Right lobe of liver (tissue), 4 donors: ENCODE measurements around the gene C1QTNF8.

ENCODE experiments used
- POLR2A ChIP-seq: fragments of 450-650 bp; IDR thresholded peaks from one replicate; pipeline ENCODE4 v1.6.1; 2017; ENCODE audit warnings: antibody characterized with exemption, mild to moderate bottlenecking
- TF ChIP-seq, protein P1 (sequence below), 4 donors: fragments of 200-600 bp in 3 of 4; fragments of 450-650 bp in 1 of 4; IDR thresholded peaks; one replicate each; pipeline versions ENCODE4 v1.5.1 to v1.8.0; 2016 to 2022; ENCODE audit warnings: antibody characterized with exemption in 4 of 4, mild to moderate bottlenecking in 2 of 4
- donor health status: DM: no; HTN: no; CAD: no.
- donor health status: DM: no; HTN: no; CAD: no.
- donor health status: DM: no; HTN: yes; CAD: no.

DNA sequence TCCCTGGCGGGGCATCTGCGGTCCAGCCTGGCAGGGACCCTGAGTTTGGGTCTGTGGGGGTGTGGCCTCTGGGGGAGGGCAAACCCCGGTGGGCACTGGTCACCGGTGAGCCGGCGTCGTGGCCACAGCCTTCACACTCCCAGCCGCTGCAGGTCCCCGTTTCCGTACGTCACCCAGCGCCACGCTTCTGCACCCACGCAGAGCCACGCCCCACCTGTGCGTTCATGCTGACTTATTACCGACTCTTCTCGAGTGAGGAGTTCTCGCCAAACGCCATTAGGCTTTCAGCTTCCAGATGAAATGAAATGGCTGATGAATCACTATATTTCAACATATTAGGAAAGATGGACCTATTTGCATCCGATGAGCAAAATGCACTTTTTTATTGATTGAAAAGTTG is 32.3 kb downstream of the C1QTNF8 start:
- TF ChIP-seq, protein P1, sequence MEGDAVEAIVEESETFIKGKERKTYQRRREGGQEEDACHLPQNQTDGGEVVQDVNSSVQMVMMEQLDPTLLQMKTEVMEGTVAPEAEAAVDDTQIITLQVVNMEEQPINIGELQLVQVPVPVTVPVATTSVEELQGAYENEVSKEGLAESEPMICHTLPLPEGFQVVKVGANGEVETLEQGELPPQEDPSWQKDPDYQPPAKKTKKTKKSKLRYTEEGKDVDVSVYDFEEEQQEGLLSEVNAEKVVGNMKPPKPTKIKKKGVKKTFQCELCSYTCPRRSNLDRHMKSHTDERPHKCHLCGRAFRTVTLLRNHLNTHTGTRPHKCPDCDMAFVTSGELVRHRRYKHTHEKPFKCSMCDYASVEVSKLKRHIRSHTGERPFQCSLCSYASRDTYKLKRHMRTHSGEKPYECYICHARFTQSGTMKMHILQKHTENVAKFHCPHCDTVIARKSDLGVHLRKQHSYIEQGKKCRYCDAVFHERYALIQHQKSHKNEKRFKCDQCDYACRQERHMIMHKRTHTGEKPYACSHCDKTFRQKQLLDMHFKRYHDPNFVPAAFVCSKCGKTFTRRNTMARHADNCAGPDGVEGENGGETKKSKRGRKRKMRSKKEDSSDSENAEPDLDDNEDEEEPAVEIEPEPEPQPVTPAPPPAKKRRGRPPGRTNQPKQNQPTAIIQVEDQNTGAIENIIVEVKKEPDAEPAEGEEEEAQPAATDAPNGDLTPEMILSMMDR (IDR thresholded peaks at IDR 0.05) = no peak
- TF ChIP-seq POLR2A = no peak
